Islet of Langerhans (tissue), 1 donor: ENCODE measurements around the gene CNNM2.
A peak's percentile ranks its signal among the peaks of the same experiment; 100 is the strongest.

Source experiments
- FAIRE-seq: peaks from one replicate; lab custom pipeline; 2011; peaks lifted over from hg19 to GRCh38; lab: Jason Lieb, UNC

CNNM2 gene

GRCh38 chr10:103077020-103077419, 158.9 kb downstream of the CNNM2 start:
- FAIRE-seq, result no peak

DNA sequence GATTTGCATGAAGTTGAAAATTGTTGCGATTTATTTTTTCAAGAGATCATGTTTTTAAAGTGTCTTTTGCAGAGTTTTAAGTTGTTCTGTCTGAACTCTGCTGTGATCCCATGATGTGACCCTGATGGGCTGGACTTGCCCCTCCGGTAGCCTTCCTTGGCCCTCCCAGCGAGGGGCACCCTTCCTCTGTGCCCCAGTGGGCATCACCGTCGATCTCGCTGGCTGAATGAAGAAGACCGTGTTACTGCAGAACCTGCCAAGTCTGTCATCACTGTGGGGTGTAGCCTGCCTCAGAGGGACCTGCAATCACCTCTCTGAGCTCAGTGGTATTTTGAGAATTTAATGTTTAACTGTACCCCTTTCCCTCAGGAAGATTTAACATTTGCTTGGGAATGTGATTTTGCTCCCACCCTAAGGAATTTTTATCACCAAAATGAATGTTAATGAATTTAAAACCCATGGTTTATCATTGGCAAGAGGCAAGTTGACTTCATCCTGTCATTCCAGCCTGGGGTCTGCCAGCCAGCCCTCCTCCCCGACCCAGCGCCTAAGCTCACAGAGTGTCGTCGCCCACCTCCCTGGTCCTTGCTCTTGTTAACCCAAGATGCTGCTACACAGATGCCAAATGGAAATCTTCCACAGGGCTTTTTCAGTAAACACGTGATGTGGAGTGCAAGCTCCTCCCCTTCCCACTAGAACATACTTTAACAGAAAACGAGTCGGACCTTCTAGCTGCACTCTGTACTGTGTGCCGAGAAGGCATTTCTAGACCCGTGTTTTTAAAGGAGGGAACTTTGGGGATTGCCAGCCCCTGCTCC, 159.6 kb downstream of the CNNM2 start:
- no peak for FAIRE-seq

- FAIRE-seq, result no peak
Observed at GRCh38 chr10:103078309-103078615, 160.2 kb downstream of the CNNM2 start.

DNA sequence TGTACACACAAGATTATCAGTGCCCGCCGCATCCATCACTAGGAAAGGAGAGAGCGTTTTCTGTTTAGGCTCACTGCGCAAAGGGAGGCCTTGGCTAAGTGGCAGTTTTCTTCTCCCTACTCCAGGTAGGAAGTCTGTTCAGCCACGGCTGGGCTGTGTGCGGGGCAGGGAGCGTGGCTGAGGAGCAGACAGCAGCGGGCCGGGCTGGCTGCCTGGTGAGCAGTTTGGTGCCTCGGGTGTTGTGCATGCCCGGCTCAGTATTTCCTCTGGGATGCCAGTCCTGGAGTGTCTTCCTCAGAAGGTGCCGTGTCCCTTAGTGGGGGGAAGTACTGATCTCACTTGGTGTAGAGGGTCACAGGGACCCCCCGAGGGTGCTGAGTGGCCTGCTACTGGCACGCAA, 160.6 kb downstream of the CNNM2 start:
- FAIRE-seq, result no peak

- FAIRE-seq, result no peak
Observed at GRCh38 chr10:103079100-103079499, 161.0 kb downstream of the CNNM2 start.

GRCh38 chr10:103079946-103080345, 161.9 kb downstream of the CNNM2 start:
- no peak for FAIRE-seq

DNA sequence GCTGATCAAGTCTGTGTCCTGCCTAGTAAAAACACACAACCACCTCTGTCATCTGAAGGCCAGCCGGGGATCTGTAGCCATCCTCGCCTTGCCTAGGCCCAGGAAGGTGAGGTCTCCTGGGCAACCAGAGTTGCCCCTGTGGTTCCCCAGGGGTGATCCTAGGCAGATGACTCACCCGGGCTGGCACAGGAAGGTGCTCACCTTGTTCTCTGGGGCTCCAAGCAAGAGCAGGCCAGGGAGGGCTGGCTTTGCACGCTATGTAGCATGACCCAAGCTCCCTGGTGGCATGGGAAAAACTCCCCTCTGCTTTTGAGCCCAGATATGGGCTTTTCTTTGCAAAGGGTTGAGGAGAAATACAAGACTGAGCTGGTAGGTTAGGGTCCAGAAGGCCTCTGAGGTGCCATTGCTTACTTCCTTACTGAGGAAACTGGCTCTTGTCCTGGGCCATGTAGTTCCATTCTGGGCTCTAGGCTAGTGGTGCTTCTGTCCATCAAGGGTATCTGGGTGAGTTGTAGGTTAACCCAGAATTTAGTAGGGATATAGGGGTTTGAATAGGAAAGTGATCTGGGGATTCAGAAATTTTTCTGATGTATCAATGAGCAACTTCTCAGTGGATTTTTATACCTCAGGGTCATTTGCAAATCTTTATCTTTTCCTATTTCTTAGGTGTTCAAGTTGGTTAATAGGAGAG, 162.9 kb downstream of the CNNM2 start:
- no peak for FAIRE-seq

GRCh38 chr10:103082683-103083082, 164.6 kb downstream of the CNNM2 start:
- no peak for FAIRE-seq

- FAIRE-seq, result no peak
Observed at GRCh38 chr10:103083266-103083976, 165.3 kb downstream of the CNNM2 start.

GRCh38 chr10:103083977-103084320, 165.9 kb downstream of the CNNM2 start:
- no peak for FAIRE-seq

DNA sequence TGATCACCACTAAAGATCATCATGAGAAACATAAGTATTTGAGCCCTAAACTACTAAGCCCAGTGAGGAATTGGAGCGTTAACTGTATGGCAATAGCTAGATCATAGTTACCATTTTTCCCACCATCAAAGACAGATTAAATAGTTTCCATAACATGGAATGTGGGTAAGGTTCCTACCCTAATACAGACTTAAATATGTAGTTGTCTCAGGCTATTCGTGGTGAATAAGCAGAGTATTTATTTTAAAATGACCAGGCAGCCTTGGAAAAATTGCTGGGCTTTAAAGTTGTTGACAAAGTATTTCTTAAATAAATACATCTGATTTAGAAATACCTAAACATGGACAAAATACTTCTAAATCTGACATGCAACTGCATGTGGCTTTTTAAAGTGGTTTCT, 168.2 kb downstream of the CNNM2 start:
- FAIRE-seq, result no peak

DNA sequence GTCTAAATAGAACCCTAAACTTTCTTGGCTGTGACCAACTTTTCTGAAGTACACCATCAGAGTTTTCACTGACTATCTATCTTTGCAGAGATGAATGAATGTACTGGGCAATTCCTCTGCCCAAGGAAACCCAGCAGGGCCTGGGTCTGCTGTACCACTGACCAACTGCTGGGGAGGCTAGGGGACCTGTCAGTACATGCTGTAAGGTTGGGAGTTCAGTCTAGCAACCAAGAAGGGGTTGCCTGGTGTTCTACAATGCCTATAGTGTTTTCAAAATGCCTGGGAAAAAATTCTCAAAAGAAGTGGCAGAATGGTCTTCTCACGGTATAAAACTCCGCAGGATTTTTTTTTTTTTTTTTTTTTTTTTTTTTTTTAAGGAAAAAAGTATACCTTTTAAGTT, 168.7 kb downstream of the CNNM2 start:
- FAIRE-seq, result no peak

GRCh38 chr10:103089493-103089892, 171.4 kb downstream of the CNNM2 start:
- no peak for FAIRE-seq

DNA sequence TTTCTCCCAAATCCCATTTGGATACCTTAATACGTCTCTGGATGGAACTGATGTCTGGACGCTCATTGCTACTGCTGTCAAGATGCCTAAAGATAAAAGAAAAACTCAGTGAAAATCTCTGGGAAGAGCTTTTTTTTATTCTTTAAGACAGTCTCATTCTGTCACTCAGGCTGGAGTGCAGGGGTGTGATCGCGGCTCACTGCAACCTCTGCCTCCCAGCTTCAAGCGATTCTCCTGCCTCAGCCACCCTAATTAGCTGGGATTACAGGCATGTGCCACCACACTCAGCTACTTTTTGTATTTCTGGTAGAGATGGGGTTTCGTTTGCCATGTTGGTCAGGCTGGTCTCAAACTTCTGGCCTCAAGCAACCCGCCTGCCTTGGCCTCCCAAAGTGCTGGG, 172.8 kb downstream of the CNNM2 start:
- no peak for FAIRE-seq

GRCh38 chr10:103095005-103095404, 176.9 kb downstream of the CNNM2 start:
- FAIRE-seq, result no peak

DNA sequence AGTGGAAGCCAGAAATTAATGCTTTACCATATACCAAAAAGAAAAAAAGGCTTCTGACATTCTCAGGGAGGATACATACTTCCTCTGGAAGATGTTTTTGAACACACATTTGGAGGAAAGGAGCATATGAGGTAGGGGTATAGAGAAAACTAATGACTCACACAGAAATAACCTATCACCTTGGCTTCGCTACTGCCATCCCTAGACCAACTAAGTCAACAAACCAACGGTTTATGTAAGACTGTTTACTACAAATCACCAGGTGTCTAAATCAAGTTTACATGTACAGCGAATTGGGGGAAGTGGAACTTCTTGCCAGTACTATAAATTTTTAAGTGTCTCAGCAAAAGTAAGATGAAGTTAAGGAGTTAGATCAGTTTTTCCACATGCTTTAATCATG, 178.0 kb downstream of the CNNM2 start:
- FAIRE-seq, result no peak

GRCh38 chr10:103098240-103098639, 180.1 kb downstream of the CNNM2 start:
- FAIRE-seq, result no peak

DNA sequence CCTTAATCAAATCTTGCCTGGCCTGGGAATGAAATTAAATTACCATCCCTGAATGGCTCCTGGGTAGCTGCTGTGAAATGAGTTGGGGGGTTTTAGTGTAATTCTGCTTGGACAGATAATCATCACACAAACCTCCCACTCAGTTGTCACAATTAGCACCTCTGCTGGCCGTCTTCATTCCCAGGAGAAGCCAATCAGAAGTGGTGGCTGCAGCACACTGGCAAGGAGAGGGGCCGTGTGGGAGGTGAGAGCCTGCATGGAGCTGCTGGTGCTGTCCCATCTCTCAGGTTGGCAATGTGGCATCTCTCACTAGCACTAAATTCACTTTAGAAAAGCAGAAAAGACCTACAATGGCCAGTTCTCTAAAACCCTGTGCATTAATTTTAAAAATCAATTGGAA, 182.5 kb downstream of the CNNM2 start:
- no peak for FAIRE-seq

- no peak for FAIRE-seq
Observed at GRCh38 chr10:103102195-103102594, 184.1 kb downstream of the CNNM2 start.

GRCh38 chr10:103103989-103104388, 185.9 kb downstream of the CNNM2 start:
- no peak for FAIRE-seq

DNA sequence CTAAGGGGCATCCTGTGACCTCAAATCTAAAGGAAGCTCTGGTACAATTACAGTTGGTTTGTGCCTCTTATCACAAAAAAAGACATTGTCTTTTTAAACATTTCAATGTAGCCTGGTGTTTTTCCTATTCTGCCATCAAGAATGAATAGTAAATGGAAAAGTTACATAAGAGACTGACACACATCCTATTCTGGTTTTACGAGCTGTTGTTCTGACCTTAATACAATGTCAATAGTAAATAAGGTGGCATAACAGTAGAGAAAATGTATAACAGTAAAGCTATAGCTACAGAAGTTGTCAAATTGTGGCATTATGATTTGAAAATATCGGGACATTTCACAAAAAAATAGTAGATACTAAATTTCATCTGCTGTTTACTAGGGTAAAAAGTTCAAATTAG, 186.6 kb downstream of the CNNM2 start:
- FAIRE-seq, result no peak

GRCh38 chr10:103105462-103105861, 187.4 kb downstream of the CNNM2 start:
- FAIRE-seq, result peak; percentile 36

GRCh38 chr10:103106539-103106938, 188.4 kb downstream of the CNNM2 start:
- no peak for FAIRE-seq

DNA sequence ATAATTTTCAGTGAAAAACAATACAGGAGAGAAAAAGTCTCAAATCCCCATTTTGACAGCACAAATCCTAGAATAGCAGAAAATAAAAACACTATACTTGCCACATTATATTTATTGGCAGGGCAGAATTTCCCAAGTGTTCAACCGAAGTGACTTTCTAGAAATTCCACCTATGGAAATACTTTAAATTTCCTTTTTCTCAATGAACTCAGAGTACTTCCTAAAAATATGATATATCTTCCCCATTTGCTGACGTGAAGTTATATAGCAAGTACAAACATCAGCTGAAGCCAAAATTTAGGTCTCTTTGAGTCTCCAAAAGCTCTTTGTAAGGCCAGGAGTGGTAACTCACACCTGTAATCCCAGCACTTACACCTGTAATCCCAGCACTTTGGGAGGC, 191.7 kb downstream of the CNNM2 start:
- FAIRE-seq, result no peak
